GM19240 (cell line): Measurements from ENCODE around the gene HCRTR2.

Experiments used
- DNase-seq: peaks from one replicate; pipeline ENCODE4 v3.0.0; 2011; ENCODE audit warnings: low spot score; ENCODE audit not compliant: insufficient read length

HCRTR2 gene

GRCh38 chr6:55320696-55321086 is 146.4 kb downstream of the HCRTR2 start:
- DNase-seq, result no peak

- DNase-seq, result no peak
These were observed 152.9 kb downstream of the HCRTR2 start, which contains the start of gene GFRAL for GRCh38 chr6:55327169-55327568. Gene GFRAL (plus strand): TSS chr6:55327469. CDS start chr6:55327555, 86 bp downstream.
